Measurements from ENCODE around the gene OR52M1.
"Not testable (repeated sequence)": the region's sequence is repeated elsewhere in the genome, so short reads cannot be mapped to it uniquely, and the experiment has no call there.

Gene OR52M1, protein sequence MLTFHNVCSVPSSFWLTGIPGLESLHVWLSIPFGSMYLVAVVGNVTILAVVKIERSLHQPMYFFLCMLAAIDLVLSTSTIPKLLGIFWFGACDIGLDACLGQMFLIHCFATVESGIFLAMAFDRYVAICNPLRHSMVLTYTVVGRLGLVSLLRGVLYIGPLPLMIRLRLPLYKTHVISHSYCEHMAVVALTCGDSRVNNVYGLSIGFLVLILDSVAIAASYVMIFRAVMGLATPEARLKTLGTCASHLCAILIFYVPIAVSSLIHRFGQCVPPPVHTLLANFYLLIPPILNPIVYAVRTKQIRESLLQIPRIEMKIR

DNA sequence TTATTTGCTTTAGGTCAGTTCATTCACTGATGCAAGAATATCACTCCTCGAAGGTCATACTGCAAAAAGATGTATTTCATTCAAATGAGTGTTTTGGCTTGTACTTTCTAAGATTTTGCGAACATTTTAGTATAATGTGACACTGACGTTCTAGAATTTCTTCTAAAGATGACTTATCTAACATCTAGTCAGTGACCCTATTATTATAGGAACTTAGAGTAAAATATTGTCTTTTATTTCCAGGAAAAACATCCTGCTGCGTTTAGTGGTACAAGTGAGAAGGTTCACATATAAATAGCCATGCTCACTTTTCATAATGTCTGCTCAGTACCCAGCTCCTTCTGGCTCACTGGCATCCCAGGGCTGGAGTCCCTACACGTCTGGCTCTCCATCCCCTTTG is at the start of gene OR52M1:
OR52M1 (plus strand) TSS at position 301 of the 400 bp plus-strand sequence; CDS start at position 301, 0 bp downstream.
- DNase-seq (ENCODE audit: low spot score), result no peak

DNA sequence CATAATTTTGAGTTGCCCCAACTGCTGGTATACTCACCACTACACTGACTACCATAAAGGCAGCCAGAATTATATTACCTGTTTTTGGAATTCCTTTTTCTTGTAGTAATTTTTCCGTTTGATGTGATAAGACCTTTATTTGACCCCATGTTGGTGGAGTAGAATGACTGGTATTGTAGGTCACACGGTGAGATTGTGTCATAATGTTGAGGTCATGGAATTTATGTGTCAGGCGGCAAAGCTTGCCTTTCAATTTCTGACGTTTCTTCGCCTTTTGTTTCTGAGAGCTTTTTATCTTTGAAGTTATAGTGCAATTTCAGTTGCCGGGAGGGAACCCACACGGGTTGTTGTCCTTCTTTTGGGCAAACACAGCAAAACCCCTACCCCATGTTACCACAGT is 49.5 kb upstream of the OR52M1 start:
- no peak for DNase-seq (ENCODE audit: low spot score)

GRCh38 chr11:4495986-4496385 is 49.0 kb upstream of the OR52M1 start:
- DNase-seq (ENCODE audit: low spot score), result no peak

DNA sequence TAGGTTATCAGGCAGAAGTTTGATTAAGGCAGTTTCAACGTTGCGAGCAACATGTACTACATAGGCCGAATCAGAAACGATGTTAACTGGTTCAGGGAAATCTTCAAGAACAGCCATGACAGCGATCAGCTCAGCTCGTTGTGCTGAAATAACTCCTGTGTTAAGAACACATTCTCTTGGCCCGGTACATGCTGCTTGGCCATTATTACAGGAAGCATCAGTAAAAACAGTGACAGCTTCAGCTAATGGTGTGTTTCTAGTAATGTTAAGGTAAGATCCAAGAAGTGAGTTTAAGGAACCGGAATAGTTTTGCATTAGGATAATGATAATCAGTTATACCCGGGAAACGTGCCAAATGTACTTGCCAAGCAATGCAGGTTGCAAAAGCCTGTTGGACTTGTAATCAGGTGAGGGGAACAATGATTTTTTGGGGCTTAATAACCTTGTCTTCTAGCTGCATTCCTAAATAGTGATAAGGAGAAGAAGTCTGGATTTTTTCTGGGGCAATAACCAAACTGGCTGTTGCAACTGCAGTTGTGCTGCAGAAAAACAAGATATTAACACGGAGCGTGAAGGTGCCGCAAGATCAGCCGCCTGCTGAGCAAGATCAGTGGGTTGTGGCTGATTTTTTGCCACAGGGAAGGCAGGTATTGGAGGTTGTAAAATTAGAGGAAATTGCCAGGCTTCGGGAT is 48.3 kb upstream of the OR52M1 start:
- no peak for DNase-seq (ENCODE audit: low spot score)

DNA sequence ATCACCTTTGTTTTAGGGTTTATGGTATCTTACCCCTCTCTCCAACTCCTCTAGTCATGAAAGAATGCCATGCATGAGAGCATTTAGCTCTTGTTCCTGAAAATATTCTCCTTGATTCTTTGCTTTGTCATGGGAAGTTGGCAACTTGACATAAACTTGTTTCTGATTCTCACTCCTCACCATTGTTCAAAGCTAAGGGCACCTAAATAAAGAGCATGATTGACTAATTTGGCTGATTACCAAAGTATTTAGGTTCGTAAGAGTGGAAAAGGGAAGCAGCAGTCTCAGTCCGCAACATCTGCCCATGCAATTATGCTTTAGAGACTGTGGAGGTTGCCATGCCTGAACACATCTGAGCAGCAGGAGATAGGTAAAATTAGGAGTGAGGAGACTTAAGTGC is 36.1 kb upstream of the OR52M1 start:
- no peak for DNase-seq (ENCODE audit: low spot score)

DNA sequence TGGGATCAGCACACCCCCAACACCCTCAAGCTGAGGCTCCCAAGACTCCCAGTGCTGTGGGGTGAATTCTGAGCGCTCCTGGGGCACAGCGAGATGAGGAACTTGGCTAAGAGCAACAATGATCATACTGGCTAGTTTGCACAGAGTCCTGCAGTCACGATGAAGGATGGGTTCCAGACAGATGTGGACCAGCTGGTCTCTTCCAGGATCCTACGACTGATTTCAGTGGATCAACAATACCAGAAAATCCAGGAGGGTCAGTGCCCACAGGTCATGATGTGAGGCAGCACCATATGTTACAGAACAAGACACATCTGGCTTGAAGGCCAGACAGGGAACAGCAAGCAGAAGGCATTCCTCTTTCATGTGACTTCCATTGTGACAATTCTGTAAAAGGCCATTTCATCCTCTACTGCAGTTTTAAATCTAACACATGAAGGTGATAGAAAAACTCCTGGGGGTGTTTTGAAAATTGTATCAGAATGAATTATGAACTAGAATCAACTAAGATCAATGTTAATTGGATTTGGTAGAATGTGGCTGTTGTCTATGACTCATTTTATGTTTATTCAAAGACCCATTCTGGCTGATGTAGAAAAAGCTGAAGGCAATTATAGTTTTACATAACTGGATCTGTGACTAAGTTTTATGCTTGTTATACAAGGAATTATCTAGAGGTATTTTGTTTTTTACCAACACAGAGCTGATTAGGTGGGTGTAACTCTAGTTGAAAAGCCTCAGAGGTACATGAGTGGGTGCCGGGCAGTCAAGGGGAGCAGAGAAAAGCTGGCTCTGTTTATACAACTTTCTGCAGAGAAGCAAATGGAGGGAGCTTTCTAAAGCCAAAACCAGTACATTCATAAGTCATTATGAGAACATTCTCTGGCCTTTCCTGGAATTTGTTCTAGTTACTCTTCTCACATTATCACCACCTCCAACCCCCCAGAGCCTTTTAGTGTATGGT is 33.4 kb upstream of the OR52M1 start:
- no peak for DNase-seq (ENCODE audit: low spot score)

DNA sequence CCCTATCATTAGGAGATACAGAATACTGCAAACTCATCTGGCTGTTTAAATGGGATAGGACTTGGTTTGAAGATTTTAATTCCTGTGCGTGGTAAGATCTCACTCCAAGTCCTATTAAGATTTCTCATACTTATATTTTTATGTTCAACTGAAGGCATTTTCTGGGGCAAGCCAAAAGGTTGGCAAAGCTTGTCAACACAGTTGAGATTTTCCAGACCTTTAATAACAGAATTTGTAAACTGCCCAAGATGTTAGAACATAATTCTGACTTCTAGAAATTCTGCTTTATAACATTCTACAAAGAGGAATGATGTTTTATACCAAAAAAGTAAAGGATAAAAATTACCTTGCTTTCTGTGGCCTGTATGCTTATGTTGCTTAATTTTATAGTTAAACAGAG is 30.8 kb upstream of the OR52M1 start:
- no peak for DNase-seq (ENCODE audit: low spot score)

DNA sequence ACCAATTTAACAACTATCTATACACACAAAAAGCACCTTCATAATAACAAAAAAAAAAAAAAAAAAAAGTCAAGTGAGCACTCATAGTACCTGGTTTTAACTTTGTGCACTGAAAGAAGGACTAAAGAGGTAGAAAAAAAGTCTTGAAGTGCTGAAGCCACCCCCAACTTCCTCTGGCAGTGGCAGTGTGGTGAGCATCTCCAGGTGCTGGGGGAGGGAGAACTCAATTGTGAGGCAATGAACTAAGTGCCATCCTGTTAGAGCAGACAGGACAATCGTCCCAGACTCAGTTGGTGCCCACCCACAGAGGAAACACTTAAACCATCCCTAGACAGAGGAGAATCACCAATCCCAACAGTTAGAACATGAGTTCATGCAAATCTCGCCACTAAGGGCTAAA is 22.7 kb upstream of the OR52M1 start:
- DNase-seq (ENCODE audit: low spot score), result no peak

DNA sequence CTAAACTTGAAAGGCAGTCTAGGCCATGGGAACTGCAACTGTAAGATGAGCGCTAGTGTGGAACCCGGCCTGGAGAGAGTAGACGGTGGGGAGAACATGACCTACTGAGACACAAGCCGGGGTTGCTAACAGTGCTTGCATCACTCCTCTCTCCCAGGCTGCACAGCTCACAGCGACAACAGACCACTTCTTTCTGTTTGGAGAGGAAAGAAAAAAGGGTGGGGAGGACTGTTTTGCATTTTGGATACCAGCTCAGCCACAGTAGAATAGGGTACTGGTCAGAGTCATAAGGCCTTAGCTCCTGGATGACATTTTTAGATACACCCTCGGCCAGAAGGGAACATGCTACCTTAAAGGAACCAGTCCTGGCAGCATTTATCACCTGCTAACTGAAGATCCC is 22.2 kb upstream of the OR52M1 start:
- DNase-seq (ENCODE audit: low spot score), result no peak

DNA sequence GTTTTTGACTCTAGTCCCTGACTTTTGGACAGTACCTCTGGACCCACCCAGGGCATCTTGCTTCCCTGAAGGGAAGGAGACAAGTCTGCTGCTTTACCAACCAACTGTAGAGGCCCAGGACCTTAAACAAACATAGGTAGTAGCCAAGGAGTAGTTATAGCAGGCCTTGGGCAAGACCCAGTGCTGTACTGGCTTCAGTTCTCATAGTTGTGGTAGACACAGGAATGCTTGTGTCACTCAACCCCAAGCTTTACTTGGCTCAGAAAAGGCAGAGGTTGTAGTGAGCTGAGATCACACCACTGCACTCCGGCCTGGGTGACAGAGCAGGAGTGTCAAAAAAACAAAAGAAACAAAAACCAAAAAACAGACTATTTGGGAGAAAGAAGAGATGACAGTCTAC is 21.3 kb upstream of the OR52M1 start:
- no peak for DNase-seq (ENCODE audit: low spot score)

DNA sequence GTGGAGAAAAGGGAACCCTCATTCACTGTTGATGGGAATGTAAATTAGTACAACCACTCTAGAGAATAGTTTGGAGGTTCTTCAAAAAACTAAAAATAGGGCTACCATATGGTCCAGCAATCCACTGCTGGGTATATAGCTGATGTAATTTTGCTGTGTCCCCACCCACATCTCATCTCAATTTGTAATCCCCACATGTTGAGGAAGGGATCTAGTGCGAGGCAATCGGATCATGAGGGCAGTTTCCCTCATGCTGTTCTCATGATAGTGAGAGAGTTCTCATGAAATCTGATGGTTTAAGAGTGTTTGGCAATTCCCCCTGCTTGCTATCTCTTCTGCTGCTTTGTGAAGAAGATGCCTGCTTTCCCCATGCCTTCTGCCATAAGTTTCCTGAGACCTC is 17.1 kb upstream of the OR52M1 start:
- DNase-seq (ENCODE audit: low spot score), result no peak

- not testable (repeated sequence) for DNase-seq (ENCODE audit: low spot score)
Measured at GRCh38 chr11:4531686-4532085, 13.3 kb upstream of the OR52M1 start.

DNA sequence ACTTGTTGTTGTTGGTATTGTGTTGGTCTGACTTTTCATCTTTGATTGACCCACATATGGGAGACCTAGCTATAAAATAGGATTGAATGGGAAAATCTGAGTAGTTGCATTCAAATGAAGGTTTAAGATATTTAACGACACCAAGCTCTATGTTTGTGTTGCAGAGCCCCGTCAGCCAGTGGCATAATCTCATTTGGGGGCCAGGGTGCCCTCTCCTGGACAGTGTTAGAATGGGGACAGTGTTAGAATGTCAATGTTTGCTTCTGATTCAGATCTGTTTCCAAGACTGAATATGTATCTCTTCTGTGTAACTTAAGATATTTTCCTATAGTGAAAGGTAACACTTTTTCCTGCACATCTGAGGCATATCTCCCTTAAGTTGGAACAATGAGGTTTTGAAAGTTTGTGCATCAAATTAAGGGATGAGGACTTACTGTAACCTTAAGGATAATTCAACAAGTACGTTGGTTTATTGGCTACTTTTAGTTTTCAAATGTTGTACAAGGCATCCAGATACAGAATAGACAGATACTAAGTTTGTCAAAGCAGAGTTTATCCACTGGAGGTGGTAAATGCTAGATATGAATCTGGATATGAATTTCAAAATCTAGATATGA is 5.3 kb upstream of the OR52M1 start:
- peak; percentile 46 for DNase-seq (ENCODE audit: low spot score)

GRCh38 chr11:4541071-4541470 is 3.9 kb upstream of the OR52M1 start:
- no peak for DNase-seq (ENCODE audit: low spot score)

GRCh38 chr11:4543561-4543960 is 1.4 kb upstream of the OR52M1 start:
- DNase-seq (ENCODE audit: low spot score), result no peak

- no peak for DNase-seq (ENCODE audit: low spot score)
Measured at GRCh38 chr11:4546878-4547277, 1.9 kb downstream of the OR52M1 start.

DNA sequence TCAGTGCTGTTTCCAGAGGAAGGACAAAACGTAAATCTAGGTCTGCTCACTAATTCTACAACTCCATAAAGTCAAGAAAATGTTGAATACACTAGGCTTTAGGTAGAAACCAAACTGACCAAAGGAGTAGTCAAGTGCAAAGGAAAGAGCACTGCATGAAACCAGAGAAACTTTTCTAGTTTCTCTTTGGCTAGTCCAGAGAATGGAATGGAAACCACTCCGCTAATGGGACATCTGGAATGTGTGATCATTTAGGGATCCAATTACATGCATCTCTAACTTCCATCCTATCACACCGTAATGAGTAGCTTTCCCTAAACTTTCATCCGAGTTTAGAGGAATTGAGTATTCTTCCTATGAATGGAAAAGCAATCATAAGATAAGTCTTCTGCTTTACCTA is 2.4 kb downstream of the OR52M1 start:
- DNase-seq (ENCODE audit: low spot score), result no peak

DNA sequence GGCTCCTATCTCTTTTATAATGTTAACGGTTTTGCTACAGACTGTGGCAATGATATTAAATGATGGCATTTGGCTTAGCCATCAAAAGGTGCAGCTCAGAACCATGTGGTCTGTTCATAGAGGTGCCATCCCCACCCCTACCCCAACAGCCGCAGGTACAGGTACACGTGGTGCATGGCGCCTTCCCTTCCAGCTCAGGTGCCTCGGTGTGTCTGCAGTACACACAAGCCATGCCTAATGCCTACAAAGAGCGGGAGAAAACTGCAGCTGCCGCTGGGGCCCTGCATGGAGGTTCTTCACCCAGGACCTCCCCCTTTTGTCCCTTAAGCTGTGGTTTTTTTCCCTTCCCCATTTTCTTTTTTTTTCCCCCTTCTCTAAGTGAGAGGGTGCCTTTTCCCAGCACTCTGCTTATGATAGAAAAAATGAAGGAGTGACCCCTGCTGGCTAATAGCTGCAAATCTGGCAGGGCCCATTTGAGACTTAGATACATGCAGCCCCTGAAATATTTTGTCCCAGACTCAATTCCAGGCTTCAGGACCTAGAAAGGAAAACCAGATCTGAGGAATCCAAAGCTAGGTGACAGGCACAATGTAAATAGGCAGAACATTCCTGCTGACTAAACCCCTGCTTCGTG is 6.5 kb downstream of the OR52M1 start:
- no peak for DNase-seq (ENCODE audit: low spot score)

- DNase-seq (ENCODE audit: low spot score), result no peak
Measured at GRCh38 chr11:4559527-4560440, 14.8 kb downstream of the OR52M1 start.

DNA sequence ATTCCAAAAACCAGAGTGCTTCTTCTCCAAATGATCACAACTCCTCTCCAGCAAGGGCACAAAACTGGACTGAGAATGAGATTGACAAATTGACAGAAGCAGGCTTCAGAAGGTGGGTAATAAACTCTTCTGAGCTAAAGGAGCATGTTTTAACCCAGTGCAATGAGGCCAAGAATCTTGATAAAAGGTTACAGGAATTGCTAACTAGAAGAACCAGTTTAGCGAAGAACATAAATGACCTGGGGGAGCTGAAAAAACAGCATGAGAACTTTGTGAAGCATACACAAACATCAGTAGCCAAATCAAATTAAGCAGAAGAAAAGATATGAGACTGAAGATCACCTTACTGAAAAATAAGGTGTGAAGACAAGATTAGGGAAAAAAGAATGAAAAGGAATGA is 15.5 kb downstream of the OR52M1 start:
- DNase-seq (ENCODE audit: low spot score), result no peak

DNA sequence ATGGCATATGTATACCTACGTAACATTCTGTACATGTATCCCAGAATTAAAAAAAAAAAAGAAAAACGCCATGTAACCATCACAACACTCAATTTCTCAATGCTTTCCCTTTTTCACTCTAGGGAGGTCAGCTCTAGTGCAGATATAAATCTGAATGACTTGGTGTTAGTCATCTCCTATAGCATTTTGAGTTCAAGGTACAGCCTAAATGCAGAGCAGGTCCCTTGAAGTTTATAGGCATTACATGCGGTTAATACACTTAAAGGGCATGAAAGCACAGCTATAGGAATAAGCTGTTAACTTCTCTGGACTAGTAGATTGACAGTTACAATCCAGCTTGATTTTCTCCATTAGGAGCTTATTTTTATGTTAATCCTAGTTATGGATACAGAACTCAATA is 20.4 kb downstream of the OR52M1 start:
- no peak for DNase-seq (ENCODE audit: low spot score)
